Transverse colon (tissue), 4 donors: ENCODE results near the gene HIVEP3. TPM values are rescaled to one million over a fixed set of nuclear protein-coding genes. Genes with fewer than 3 reads are reported as not detected.

Source experiments
- DNase-seq: peaks from one replicate; pipeline ENCODE4 v3.0.0-alpha.2; 2019
- H3K27ac ChIP-seq, 4 donors: fragments of 200-600 bp; sonication (generic); 2 replicates each; pipeline ENCODE4 v1.5.1; 2016 to 2018; ENCODE audit warnings: inconsistent platforms in 4 of 4
- H3K27me3 ChIP-seq: fragments of 200-600 bp; sonication (generic); 2 replicates; pipeline ENCODE4 v1.5.1; 2017; ENCODE audit warnings: inconsistent platforms
- H3K36me3 ChIP-seq, 4 donors: fragments of 200-600 bp; sonication (generic); 2 replicates each; pipeline ENCODE4 v1.5.1; 2017 to 2019; ENCODE audit warnings: inconsistent platforms in 4 of 4
- H3K4me1 ChIP-seq, 4 donors: fragments of 200-600 bp; sonication (generic); 2 replicates each; pipeline ENCODE4 v1.5.1; 2017 to 2020; ENCODE audit warnings: inconsistent platforms in 4 of 4
- H3K4me3 ChIP-seq, 4 donors: fragments of 200-600 bp; sonication (generic); 1 replicate in 1 of 4; 2 replicates in 3 of 4; pipeline versions ENCODE4 v1.5.1 to v1.6.1; 2017 to 2019; ENCODE audit warnings: inconsistent platforms in 4 of 4
- H3K9me3 ChIP-seq, 2 donors: fragments of 200-600 bp; sonication (generic); 2 replicates each; pipeline ENCODE4 v1.5.1; 2017 to 2019; ENCODE audit warnings: inconsistent platforms in 2 of 2
- CTCF ChIP-seq, 5 experiments: fragments of 200-600 bp in 3 of 5; fragments of 450-650 bp in 2 of 5; sonication (generic) in 3 of 5; IDR thresholded peaks; 1 replicate in 2 of 5; 2 replicates in 3 of 5; pipeline ENCODE4 v1.5.1; 2016 to 2017; ENCODE audit warnings: antibody characterized with exemption in 5 of 5, inconsistent platforms in 3 of 5, mild to moderate bottlenecking in 2 of 5, moderate library complexity in 1 of 5
- EP300 ChIP-seq: sonication (generic); formaldehyde crosslinking; IDR thresholded peaks from one replicate; pipeline ENCODE4 v1.6.1; 2017; ENCODE audit warnings: antibody characterized with exemption, low read depth
- POLR2A ChIP-seq: fragments of 450-650 bp; IDR thresholded peaks from one replicate; pipeline ENCODE4 v1.6.1; 2016; ENCODE audit warnings: antibody characterized with exemption, mild to moderate bottlenecking, moderate library complexity
- POLR2AphosphoS5 ChIP-seq, 3 donors: sonication (generic); formaldehyde crosslinking; IDR thresholded peaks; one replicate each; pipeline ENCODE4 v1.6.1; 2016; ENCODE audit warnings: antibody characterized with exemption in 3 of 3
- WGBS, 2 donors: methylation state at CpG; one replicate each; pipeline ENCODE4 v1.1.5; 2018; ENCODE audit warnings: low coverage in 1 of 2; 5-methylcytosine and 5-hydroxymethylcytosine counted together
- in situ Hi-C, 4 donors: fragments of 200-750 bp; cut with MboI; loops; one replicate each; pipeline versions ENCODE4 v1.15.0 to v1.15.1; 2017; ENCODE audit warnings: low sequenced_read_pairs in 3 of 4, low pct_ligation_motif_present in 1 of 4, low pct_unique_long_range_greater_than_20kb in 1 of 4
- intact Hi-C: fragments of 100-400 bp; cut with DNase I; formaldehyde crosslinking; loops from one replicate; pipeline ENCODE4 v1.15.1; 2023; ENCODE audit warnings: low total_unique reads
- total RNA-seq, 4 donors: library from RNA; depleted of rRNA; stranded (reverse); fragments of >200 nt; gene quantifications; one replicate each; pipeline ENCODE4 v1.1.0, GENCODE V29; 2016

The HIVEP3 gene
- total RNA-seq, 4 donors from 2014 or later: 3.7 to 15.0 (median 5.2) TPM

- WGBS, 2 donors: 63 to 76% methylated on average over 2 of the region's 2 CpGs
- in situ Hi-C loops: no loop called here
- H3K27ac ChIP-seq: no peak overlapping the region
Measured at GRCh38 chr1:41799723-41800122, 119.0 kb downstream of the HIVEP3 start.

GRCh38 chr1:41799205-41799604, 119.5 kb downstream of the HIVEP3 start:
- no peak for TF ChIP-seq POLR2A
- intact Hi-C loops: no loop called here

More at GRCh38 chr1:41799723-41800122, 119.0 kb downstream of the HIVEP3 start:
- no peak for DNase-seq
- H3K4me1 ChIP-seq: peaks cover 0 to 8% (median 0%) of the 10 kb centered on the region in 4 donors
- no peaks in the 10 kb centered on the region for H3K36me3 ChIP-seq
- no peaks in the 10 kb centered on the region for H3K27me3 ChIP-seq
- H3K9me3 ChIP-seq: no peaks in the 10 kb centered on the region
- H3K4me3 ChIP-seq: no peak overlapping the region
- TF ChIP-seq POLR2AphosphoS5 (IDR thresholded peaks at IDR 0.05): no peak
- TF ChIP-seq EP300: no peak
- no peak for TF ChIP-seq POLR2A
- intact Hi-C loops: no loop called here

GRCh38 chr1:41795205-41795762, 123.4 kb downstream of the HIVEP3 start:
- Histone ChIP-seq H3K4me1 (no peaks in the 10 kb centered on the region), H3K4me3 (no peak overlapping the region), H3K36me3 (no peaks in the 10 kb centered on the region), H3K27ac (no peak overlapping the region), H3K9me3 (no peaks in the 10 kb centered on the region), H3K27me3 (no peaks in the 10 kb centered on the region)
- in situ Hi-C loops (no loop called here), intact Hi-C loops (no loop called here)
- 80 to 89% methylated on average over 5 of the region's 5 CpGs for WGBS, 2 donors
- no peak for TF ChIP-seq POLR2A
- no peak for TF ChIP-seq CTCF (IDR thresholded peaks at IDR 0.05)
- TF ChIP-seq EP300: no peak
- TF ChIP-seq POLR2AphosphoS5 (IDR thresholded peaks at IDR 0.05): no peak
- no peak for DNase-seq

More at GRCh38 chr1:41799205-41799604, 119.5 kb downstream of the HIVEP3 start:
- WGBS, 2 donors: 83 to 97% methylated on average over 3 of the region's 3 CpGs
- in situ Hi-C loops: no loop called here
- peaks cover 0 to 8% (median 0%) of the 10 kb centered on the region in 4 donors for H3K4me1 ChIP-seq
- DNase-seq: no peak
- no peak overlapping the region for H3K4me3 ChIP-seq
- H3K27ac ChIP-seq: no peak overlapping the region
- H3K36me3 ChIP-seq: no peaks in the 10 kb centered on the region
- no peaks in the 10 kb centered on the region for H3K27me3 ChIP-seq
- H3K9me3 ChIP-seq: no peaks in the 10 kb centered on the region

GRCh38 chr1:41794031-41794430, 124.7 kb downstream of the HIVEP3 start:
- no peak for DNase-seq
- H3K36me3 ChIP-seq: no peaks in the 10 kb centered on the region
- intact Hi-C loops: no loop called here
- no peaks in the 10 kb centered on the region for H3K9me3 ChIP-seq
- in situ Hi-C loops: no loop called here
- no peaks in the 10 kb centered on the region for H3K4me1 ChIP-seq
- WGBS, 2 donors: 73 to 83% methylated on average over 5 of the region's 5 CpGs
- no peaks in the 10 kb centered on the region for H3K27me3 ChIP-seq
- H3K27ac ChIP-seq: no peak overlapping the region
- TF ChIP-seq EP300: no peak
- TF ChIP-seq POLR2AphosphoS5 (IDR thresholded peaks at IDR 0.05): no peak
- TF ChIP-seq CTCF (IDR thresholded peaks at IDR 0.05): no peak
- H3K4me3 ChIP-seq: no peak overlapping the region

GRCh38 chr1:41792485-41792770, 126.3 kb downstream of the HIVEP3 start:
- Histone ChIP-seq H3K4me3 (no peak overlapping the region), H3K27ac (no peak overlapping the region), H3K27me3 (no peaks in the 10 kb centered on the region), H3K9me3 (no peaks in the 10 kb centered on the region), H3K36me3 (no peaks in the 10 kb centered on the region), H3K4me1 (no peaks in the 10 kb centered on the region)
- in situ Hi-C loops (no loop called here), intact Hi-C loops (no loop called here)
- TF ChIP-seq CTCF (IDR thresholded peaks at IDR 0.05) (no peak), EP300 (no peak), POLR2AphosphoS5 (IDR thresholded peaks at IDR 0.05) (no peak), POLR2A (no peak)
- no peak for DNase-seq
